ENCODE measurements around the gene KCNIP4.

DNA sequence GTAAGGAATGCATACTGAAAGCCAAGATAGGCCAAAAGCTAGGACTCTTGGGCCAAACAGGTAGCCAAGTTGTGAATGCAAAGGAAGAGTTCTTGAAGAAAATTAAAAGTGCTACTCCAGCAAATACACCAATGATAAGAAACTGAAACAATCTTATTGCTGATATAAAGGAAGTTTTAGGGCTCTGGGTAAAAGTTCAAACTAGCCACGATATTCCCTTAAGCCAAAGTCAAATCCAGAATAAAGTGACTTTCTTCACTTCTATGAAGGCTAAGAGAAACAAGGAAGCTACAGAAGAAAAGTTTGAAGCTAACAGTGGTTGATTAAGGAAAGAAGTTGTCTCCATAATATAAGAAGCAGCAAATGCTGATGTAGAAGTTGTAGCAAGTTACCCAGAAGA, 850.7 kb downstream of the KCNIP4 start:
- TF ChIP-seq POLR2AphosphoS5 (IDR thresholded peaks at IDR 0.05; ENCODE audit: borderline replicate concordance, low read depth, low read length) (no peak), EZH2 (IDR thresholded peaks at IDR 0.05) (no peak)
